Epithelial cell of proximal tubule (primary cell): ENCODE results near the gene PPM1L. TPM values are rescaled to one million over a fixed set of nuclear protein-coding genes. Genes with fewer than 3 reads are reported as not detected.
A peak's percentile ranks its signal among the peaks of the same experiment; 100 is the strongest.

Experiments
- DNase-seq: peaks from one replicate; pipeline ENCODE4 v3.0.0-alpha.2; 2011; ENCODE audit warnings: low read depth
- H3K4me3 ChIP-seq: 2 replicates; pipeline ENCODE4 v1.5.1; 2011; ENCODE audit warnings: low read depth, mild to moderate bottlenecking, low read length
- total RNA-seq: library from RNA; depleted of rRNA; stranded (reverse); fragments of >200 nt; gene quantifications from 2 replicates; pipeline ENCODE4 v1.2.3, GENCODE V29; 2015
- TF ChIP-seq, protein P1 (sequence below): conservative IDR thresholded peaks from 2 replicates; pipeline ENCODE4 v1.5.1; 2012; ENCODE audit warnings: low read depth, mild to moderate bottlenecking, low read length

The PPM1L gene
- total RNA-seq, 1 donor from 2014 or later: 3.2 TPM

DNA sequence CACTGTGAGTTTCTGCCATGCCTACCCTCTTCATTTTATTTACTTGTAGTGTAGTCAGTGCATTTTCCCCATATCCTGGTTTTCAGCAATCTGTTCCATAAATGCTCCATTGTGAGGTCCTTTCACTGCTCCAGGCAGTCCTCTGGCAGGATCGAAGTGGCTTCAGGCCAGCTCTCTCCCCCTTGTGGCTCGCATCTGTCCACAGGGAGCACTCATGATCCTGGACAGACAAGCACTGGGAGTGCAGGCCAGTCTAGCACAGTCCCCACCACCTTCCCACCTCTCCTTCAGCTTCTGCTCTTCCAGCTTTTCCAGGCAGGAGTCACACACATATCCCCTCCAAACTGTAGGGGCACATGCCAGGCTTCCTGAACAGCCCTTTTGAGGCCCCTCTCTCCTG is 173.6 kb downstream of the PPM1L start:
- no peak for DNase-seq
- TF ChIP-seq, protein P1, sequence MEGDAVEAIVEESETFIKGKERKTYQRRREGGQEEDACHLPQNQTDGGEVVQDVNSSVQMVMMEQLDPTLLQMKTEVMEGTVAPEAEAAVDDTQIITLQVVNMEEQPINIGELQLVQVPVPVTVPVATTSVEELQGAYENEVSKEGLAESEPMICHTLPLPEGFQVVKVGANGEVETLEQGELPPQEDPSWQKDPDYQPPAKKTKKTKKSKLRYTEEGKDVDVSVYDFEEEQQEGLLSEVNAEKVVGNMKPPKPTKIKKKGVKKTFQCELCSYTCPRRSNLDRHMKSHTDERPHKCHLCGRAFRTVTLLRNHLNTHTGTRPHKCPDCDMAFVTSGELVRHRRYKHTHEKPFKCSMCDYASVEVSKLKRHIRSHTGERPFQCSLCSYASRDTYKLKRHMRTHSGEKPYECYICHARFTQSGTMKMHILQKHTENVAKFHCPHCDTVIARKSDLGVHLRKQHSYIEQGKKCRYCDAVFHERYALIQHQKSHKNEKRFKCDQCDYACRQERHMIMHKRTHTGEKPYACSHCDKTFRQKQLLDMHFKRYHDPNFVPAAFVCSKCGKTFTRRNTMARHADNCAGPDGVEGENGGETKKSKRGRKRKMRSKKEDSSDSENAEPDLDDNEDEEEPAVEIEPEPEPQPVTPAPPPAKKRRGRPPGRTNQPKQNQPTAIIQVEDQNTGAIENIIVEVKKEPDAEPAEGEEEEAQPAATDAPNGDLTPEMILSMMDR: peak; percentile 56
- H3K4me3 ChIP-seq: no peak overlapping the region

DNA sequence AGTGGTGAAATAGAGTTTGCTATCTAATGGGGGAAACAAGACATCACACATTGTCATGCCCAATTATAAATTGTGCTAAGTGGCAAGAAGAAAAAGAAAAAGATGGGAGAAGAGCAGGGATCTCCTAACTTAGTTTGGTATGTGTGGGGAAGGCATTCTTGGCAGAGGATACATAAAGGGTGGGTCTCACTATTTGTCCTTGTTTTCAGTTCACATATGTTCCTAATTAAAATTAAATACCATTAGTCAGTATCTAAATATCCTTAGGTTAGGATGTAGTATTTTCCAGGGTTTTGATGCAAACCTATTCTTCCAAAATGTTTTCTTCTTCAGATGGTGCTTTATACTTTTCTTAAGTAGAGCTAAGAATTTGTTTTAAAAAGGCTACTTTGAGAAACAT is 175.4 kb downstream of the PPM1L start:
- DNase-seq: no peak
- H3K4me3 ChIP-seq: no peak overlapping the region
- TF ChIP-seq, protein P1: no peak

DNA sequence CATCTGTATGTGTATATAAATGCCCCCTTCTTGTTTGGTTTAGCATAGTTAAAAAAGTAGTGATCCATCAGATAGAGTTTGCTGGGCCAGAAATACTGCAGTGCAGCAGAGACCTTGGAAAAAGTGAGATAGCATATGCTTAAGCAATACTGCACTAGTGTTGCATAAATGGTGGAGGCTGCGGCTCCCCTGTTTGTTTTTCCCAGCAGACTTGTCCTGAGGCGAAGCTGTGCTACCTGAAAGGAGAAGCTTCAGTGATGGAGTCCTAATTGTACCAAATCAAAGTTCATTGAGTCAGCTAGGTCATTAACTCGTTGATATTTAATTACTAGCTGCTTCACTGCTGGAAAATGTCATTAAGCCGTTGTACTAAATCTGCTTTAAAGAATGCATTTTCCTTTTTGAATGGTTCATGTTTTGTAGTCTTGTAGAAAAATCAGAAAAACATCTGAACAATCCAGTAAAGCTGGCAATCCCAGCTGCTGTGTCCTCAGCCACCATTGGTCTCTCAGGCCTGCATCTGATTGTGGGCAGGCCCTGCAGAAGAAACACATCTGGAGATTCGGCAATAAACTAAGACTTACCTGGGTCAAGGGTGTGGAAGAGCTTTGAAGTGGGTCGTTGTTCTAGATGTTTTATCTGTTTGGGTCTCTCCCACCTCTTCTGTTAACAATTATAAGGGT is 179.5 kb downstream of the PPM1L start:
- TF ChIP-seq, protein P1: no peak
- H3K4me3 ChIP-seq: no peak overlapping the region
- DNase-seq: no peak

DNA sequence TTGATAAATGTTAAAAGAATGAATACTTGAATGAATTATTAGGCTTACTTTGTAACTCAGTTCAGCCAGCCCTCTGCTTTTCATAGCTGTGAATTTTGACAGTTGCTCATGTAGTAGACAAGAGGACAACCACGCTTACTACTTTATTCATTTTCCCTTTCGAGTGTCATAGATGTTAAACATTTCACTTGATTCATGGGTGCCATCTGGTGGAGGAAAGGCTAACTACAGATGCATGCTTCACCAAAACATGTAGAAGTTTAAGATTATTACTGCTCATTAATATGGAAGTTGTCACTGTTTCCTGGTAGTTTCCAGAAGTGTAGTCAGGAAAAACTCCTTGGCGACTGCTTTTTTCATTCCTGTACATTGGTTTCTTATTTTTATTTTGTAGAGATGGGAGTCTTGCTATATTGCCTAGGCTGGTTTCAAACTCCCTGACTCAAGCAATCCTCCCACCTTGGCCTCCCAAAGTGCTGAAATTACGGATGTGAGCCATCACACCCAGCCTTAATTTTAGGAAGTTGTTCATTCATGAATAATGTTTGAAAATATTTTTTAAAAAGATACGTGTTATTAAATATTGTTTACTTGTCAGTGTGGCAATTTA is 186.0 kb downstream of the PPM1L start:
- no peak overlapping the region for H3K4me3 ChIP-seq
- TF ChIP-seq, protein P1: peak; percentile 88
- DNase-seq: peak; percentile 30

DNA sequence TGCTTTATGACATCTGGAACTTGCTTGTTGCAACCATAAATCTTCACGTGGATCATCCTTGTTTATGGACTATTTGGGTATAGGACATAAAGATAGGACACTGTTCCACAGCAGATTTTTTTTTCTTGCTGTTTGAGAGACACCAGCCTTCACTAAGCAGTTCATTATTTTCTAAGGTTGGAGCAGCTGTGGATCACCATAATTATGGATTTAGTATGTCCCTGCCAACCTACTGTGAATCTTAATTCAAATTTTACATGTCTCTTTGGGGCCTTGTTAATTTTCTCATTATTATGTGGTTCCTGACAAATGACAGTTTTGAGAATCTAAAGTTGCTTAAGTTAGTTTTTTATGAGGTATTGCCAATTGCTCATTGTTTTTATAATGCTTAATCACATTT is 188.0 kb downstream of the PPM1L start:
- no peak for DNase-seq
- no peak overlapping the region for H3K4me3 ChIP-seq
- TF ChIP-seq, protein P1: no peak

DNA sequence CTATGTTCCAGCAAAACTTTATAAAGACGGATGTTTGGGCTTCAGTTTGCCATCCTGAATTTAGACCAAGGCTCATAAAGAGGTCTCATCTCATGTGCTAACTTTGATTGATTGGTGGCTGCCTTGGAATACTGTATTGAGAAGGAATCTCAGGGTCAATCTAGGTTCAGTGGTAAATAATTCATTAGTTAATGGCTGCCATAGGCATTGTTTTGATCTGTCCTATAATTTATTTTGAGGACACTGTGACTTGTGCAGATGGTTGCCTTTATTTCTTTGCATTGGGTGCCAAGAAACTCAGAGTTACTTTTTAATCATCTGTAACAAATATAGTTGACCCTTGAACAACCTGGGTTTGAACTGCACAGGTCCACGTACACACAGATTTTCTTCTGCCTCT is 189.3 kb downstream of the PPM1L start:
- TF ChIP-seq, protein P1: no peak
- no peak overlapping the region for H3K4me3 ChIP-seq
- no peak for DNase-seq

DNA sequence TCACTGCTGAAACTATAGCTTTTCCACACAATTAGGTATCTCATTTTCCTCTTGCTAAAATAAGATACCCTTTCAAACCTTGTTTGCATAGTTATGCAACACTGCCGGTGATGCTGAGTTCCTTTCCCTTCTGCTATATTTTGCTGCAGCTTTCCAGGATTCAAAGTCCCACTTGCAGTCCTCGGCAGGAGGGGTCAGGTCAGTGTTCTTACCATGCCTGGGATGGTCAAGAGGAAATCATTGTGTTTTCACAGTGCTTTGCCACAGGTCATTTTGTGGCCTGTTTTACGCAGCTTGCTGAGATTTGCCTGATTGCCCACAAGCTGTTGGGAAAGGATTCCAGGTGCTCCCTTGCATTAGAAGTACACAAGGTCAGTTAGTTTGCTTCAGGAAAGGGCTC is 192.2 kb downstream of the PPM1L start:
- TF ChIP-seq, protein P1: no peak
- no peak overlapping the region for H3K4me3 ChIP-seq
- DNase-seq: peak; percentile 48
